GM21717 (cell line): ENCODE results near the gene EPB41.
"Not testable (repeated sequence)": the region's sequence is repeated elsewhere in the genome, so short reads cannot be mapped to it uniquely, and the experiment has no call there.

ENCODE experiments used
- ATAC-seq: cut with Tn5 transposase; IDR thresholded peaks from one replicate; pipeline ENCODE4 v1.9.1; 2021; ENCODE audit warnings: mild to moderate bottlenecking, moderate library complexity; ENCODE audit not compliant: unreplicated experiment

The EPB41 gene

DNA sequence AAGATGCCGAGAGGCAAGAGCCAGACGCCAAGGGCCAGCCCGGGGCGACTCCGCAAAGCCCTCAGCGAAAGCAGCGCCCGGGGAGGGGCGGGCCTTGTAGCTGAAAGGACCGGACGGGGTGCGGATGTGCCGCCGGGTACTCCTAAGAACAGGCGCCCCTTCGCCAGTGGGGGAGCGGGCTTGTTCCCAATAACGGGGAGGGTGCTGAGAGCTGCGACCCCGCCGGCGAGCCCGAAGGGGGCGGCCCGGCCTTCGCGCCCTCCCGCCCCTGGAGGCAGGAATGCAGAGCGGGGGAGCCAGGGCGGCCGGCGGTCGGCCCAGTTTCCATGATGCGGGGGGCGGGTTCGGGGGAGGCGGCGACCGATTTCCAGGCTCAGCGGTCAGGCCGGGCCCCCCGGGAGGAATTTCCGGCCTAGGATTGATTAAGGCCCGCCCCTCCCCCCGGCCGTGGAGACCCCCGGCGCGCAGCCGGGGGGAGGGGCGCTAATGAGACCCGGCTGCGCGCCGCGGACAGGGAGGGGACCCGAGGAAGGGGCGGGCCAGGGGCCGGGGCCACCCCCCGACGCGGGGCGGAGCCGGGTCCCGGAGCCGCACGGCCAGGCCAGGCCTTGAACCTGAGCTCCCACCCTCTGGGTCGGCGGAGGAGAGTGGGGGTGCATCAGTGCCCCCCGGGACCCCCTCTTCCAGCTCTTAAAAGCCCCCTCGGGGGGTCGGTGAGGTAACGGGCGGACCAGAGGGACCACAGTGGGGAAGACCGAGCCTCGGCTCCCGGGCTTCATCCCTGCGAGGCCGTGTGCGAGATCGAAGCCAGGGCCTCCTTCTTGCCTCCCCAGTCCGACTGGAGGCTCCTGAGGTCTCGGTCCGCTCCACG, 210.2 kb downstream of the EPB41 start:
- ATAC-seq: no peak

DNA sequence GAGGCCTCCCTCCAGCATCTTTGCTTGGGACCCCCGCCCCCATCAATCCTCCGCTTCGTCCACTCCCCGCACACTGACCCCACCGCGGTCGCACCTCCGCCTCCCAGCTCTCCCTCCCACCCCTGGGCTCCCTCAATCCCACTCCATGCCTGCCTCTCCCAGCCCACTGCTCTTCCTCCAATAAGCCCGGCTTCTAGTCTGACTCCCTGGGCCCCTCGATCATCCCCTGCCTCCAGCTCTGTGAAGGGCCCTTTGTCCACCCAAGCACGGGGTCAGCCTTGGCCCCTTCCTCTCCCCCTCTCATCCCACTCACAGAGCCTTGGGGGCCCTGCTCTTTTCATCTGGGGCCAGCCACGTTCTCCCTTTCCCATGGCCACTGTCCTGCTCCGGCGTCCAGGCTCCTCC, 210.9 kb downstream of the EPB41 start:
- ATAC-seq: no peak

DNA sequence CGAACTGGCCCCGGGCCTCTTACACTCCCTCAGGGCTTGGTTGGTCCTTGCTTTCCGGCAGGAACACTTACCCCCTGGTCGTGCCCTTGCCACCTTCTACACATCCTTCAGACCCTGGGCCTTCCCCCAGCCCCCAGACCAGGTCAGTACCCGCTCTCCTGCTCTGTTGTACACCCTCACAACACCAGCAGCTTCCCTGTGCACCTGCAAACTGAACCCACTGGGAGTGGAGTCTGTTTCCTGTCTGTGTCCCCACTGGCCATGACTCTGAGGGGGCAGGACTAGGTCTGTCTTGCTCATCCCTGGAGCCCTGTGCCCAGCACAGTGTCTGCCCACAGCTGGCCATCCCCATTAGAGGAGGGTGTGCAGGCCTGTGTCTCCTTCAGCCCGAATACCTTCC, 211.4 kb downstream of the EPB41 start:
- no peak for ATAC-seq

DNA sequence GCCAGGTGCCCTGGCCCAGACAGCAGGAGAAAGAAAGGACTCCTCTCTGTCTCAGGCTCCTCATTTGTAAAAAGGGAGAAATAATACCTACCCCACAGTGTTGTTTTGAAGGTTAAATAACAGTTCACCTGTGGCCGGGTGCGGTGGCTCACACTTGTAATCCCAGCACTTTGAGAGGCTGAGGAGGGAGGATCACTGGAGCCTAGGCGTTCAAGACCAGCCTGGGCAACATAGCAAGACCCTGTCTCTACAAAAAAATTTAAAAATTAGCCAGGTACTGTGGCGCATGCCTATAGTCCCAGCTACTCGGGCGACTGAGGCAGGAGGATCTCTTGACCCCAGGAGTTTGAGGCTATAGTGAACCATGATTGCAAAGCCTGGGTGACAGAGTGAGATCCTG, 211.8 kb downstream of the EPB41 start:
- no peak for ATAC-seq

DNA sequence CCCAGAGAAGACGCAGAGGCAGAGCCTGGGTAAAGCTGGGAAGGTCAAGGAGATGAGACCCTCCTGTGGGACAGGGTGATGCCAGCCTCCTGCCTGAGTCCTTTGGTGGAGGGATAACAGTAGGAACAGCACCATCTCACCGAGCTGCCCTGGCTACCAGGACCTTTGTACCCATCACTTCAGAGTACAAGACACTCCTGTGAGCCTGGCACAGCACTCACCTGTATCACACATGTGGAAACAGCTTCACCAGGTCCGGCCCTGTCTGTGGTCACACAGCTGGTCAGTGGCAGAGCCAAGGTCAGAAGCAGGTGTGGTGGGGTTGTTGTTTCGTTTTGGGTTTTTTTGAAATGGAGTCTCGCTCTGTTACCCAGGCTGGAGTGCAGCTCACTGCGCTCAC, 214.4 kb downstream of the EPB41 start:
- no peak for ATAC-seq

DNA sequence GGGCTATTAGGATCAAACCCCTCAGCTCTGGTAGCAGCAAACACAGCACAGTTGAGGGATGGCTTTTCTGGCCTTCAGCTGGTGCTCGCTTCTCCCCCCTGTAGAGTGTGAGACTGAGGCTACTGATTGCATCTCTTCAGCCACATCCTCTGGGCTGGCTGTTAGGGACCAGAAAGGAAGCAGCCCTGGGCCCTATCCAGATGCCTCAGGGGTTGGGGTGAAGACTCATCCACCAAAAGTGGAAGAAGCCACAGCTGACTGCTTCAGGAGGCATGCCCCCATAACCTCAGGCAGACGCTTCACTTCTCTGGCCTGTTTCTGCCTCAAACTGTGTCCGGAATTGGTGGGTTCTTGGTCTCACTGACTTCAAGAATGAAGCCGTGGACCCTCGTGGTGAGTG, 215.5 kb downstream of the EPB41 start:
- no peak for ATAC-seq

DNA sequence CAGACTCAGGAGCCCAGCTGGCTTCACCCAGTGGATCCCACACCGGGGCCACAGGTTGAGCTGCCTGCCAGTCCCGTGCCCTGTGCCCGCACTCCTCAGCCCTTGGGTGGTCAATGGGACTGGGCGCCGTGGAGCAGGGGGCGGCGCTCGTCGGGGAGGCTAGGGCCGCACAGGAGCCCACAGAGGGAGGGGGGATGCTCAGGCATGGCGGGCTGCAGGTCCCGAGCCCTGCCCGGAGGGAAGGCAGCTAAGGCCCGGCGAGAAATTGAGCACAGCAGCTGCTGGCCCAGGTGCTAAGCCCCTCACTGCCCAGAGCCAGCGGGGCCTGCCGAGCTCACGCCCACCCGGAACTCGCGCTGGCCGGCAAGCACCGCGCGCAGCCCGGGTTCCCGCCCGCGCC, 216.7 kb downstream of the EPB41 start:
- not testable (repeated sequence) for ATAC-seq

DNA sequence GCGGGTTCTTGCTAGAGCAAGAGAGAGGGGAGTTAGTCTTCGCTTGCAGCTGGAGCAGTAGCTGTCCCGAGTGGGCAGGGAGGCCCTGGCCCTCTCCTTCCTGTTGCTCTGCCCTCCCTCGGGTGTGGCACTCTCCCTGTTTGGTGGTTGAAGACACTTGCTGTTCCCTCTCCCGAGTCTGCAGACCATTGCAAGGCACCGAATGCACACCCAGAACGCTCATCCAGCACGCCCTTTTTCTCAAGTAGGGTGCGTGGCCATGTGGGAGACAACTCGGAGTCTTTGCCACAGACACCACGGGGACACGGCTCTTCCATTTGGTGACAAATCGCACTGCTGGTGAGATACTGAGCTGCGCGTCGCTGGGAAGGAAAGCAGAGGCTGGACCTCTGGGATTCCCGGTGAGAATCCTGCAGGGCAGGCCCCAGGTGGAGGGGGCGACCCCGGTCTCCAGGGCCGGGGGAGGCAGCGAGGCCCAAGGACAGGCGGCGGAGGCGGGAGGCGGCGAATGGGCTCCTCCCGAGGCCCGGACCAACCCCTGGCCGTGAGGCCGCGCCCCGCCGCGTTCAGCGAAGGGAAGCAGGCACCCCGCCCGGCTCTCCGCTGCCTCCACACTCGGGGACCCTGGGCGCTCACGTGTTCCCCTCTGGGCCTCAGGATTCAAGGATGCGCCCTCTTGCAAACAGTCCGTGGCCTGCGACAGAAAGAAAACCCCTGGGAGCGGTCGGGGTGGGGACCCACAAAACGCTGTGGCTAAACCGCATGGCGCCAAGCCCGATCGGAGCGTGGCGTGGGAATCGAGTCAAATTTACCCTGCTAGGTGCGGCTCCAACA, 219.7 kb downstream of the EPB41 start:
- no peak for ATAC-seq

DNA sequence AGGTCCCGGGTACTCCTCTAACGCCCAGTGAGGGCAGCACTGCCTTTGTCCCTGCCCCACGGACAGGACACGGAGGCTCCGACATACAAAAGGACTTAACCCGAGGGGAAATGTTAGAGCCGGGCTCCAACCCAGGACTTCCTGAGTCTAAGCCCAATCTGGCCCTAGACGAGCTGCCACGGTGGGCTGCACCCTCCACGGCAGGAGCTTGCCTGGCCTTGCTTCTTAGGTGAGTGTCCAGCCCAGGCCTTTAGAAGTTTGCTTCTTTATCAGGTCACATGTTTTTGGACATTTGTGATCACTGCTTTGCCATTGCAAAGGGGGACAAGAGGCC, 220.3 kb downstream of the EPB41 start:
- ATAC-seq: no peak

DNA sequence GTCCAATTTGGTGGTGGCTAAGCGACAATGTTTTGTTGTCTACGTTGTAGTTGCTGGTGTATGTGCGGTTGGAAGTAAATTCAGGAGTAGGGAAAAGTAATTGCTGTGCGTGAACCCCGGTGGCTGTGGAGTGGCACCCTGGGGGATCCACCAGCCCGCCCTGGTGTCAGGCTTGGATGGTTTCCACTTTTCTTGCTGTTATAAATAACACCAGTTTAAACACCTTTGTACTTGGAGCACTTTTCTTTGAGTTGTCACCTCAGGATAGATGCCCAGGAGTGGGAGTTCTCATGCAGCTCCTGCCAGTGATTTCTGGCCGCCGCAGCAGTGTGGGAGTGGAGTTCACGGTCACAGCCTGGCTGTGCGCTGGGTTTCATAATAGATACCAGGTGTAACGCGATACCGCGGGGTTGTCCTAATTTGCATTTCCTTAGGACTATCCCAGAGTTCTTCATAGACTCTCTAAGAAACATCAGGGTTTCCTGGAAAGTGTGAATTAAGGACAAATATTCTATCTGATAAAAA, 222.1 kb downstream of the EPB41 start:
- ATAC-seq: no peak

DNA sequence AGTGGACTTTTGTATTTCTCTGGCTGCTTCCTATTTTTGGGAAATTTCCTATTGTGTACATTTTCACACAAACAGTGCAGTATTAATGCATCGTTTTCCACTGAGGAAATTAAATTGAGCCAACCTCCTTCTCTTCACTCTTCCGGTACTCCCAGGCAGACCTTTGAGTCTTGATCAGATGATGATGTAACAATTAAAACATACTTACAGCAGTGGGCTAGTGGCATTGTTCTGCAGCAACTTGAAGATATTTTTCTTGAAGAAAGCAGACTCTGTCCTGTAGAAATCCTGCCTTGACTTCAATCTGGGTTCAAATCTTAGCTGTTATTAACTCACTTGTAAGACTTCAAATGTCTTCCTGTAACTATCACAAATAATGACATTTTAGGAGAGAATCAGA, 228.3 kb downstream of the EPB41 start:
- ATAC-seq: no peak

DNA sequence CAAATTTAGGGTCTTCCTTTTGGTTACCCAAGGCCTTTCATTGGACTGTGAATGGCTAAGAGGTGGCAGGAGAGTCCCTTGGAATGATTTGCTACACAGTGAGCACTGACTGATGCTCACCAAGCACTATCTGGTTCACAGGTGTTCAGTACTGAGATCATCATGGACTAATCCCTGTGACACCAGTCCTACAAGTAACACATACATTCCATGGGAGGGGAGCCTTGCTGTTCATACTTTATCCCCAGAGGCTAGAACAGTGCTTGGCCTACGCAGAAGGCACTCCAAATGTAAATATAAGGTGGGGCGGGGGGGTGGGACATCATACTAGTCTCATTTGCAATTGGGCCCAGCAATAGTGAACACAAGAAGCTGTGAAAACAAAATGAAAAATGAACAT, 229.8 kb downstream of the EPB41 start:
- ATAC-seq: no peak

DNA sequence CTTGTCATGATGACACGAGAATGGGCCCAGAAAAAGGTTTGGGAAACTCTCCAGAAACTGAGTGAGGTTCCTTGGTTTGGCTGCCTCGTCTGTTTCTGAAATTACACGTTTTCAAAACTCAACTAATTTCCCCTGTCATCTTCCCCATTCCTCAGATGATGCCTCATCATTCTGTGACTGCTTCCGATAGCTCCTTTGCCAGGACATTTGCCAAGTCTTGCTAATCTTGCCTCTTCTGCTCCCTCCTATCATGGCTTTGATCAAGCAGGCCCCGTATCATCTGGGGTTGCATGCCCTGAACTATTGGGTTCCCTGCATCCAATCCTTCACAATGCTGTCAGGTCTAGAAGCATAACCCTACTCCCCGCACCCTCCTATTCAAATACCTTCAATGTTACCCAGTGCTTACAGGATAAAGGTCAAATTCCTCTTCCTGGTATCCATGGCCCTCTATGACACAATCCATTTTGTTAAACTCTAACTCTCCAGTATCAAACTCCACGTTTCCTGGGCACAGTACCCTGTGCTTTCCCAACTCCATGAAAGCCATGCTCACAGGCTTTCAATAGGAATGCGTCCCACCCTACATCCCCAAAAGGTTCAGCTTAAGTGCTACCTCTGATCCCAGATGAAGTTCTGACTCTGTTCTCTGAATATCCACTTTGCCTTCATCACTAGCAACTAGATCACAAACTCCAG, 231.5 kb downstream of the EPB41 start:
- ATAC-seq: no peak

DNA sequence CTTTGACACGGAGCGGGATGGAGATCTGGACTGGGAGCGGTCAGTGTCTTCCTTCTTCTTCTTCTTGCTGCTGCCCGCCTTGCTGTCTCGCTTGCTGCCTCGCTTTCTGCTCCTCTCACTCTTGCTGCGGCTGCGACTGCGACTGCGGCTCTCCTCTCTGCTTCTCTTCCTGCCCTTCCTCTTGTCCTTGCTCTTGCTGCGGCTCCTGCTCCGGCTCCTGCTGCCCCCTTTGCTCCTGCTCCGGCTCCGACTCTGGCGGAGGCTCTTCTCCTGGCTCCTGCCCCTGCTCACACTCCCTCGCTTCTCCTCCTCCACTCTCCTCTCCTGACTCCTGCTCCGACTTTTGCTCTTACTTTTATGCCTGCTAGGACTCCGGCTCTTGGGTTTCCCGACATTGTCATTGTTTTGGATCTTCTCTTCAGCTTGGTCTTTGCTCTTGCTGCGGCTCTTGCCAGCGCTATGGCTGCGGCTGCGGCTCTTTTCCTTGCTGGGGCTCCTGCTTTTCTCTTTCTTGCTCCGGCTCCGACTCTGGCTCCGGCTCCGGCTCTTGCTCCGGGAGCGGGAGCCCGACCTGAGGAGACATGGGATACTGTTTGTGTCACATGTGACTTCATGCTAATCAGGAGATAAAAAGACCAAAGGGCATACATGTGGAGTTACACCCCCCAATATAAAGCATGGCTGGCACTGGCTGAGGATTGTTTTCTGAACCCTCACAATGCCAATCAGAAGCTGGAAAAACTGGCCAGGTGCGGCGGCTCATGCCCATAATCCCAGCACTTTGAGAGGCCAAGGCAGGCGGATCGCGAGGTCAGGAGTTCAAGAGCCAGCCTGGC, 234.5 kb downstream of the EPB41 start:
- no peak for ATAC-seq

DNA sequence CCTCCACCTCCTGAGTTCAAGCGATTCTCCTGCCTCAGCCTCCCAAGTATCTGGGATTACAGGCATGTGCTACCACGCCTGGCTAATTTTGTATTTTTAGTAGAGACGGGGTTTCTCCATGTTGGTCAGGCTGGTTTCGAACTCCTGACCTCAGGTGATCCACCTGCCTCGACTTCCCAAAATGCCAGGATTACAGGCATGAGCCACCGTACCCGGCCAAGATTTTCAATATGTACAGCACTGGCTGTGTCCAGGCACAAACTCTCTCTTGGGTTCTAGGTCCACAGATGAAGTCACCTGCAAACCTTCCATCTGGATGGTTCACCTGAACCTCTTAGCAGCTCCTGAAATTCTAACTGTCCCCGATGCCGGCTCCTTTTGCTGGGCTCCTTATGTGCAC, 236.0 kb downstream of the EPB41 start:
- ATAC-seq: not testable (repeated sequence)

DNA sequence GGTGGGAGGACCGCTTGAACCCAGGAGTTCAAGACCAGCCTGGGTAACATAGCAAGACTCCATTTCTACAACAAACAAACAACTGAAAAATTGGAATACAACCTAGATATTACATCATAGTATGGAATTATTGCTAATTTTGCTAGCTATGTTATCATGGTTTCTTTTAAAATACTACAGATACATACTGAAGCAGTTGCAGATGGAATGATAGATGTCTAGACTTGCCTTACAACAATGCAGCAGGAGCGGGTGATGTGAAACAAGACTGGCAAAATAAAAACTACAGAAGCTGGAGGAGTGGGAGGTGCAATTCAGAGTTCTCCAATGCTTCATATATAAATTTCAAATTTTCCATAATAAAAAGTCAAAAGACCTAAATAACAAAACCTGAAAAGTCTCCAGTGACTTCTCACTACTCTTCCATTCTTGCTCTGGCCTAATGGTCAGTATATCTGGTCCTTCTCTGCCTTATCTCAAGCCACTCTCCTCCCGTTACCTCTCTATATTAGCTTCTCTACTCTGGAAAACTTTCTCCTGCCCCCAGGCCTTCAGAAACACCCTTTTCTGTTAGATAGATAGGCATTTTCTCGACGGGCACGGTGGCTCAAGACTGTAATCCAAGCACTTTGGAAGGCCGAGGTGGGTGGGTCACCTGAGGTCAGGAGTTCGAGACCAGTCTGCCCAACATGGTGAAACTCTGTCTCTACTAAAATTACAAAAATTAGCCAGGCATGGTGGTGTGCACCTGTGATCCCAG, 237.9 kb downstream of the EPB41 start:
- no peak for ATAC-seq

DNA sequence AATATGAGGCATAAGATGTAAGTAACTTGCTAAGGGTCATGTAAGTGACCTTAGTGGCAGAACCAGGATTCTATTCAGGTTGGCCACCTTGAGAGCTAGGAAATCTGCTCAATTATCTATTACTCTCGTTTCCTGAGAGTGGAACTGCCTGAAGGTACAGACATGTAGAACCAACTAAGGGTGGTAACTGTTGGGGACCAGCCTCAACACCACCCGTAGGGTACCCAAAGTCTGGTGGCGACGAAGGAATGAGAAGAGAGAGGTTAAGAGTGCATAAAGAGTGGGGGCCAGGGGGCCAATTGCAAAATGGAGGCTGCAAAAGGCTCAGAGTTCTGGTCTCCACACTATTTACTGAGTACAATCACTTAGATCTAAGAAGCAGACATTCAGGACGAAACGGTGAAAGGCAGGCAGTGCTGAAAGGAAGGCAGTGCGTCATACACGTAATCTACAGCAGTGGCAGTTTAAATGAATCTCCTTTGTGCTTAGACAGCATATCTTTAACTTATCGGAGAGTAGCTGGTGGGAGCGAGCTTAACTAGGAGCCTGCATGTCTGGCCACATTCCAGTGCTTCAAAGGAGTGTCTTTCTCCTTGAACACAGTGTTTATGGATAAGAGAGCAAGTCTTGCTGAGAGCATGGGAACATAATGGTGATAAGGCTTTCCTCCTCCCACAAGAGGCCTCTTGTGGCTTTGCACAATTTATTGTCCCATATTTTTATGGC, 242.3 kb downstream of the EPB41 start:
- ATAC-seq: no peak

DNA sequence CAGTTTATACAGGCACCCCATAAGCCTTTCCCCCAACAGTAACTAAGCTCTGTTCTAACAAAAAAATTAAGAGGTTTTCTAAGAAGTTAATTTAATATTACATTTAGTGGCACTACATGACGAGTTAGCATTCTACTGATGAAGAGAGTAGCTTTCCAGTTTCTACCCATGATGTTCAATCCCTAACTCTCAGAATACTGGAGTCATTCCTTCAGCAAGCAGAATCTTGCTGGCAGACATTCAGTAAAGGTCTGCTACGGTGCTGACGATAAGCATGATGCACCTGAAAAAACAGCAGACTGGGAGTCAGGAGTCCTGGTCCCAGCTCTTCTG, 242.9 kb downstream of the EPB41 start:
- no peak for ATAC-seq

DNA sequence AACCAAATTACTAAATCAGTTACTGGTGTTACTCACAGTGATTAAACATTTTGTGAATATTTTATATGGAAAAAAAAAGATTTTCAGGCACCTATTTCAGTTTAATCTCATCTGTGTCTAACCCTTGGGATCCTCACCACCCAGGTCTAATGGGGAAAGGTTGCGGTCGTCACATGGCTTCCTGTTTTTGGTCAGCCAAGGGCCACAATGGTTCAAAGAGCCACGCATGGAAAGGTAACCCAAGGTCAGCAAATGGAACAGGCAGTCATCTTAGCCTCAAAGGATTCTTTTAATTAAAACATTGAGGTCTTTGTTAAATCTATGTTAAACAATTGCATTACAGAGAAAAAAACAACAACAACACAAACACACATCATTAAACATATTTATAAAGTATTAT, 245.4 kb downstream of the EPB41 start:
- no peak for ATAC-seq
